HL-60 (cell line): ENCODE measurements around the gene WDPCP.

Experiments
- DNase-seq, 2 experiments: peaks; one replicate each; pipeline ENCODE4 v3.0.0-alpha.2; 2010 to 2020; ENCODE audit warnings: low read depth in 1 of 2, low spot score in 1 of 2
- H3K27ac ChIP-seq: fragments of 250-450 bp; sonication (Bioruptor Pico); replicated peaks from 2 replicates; pipeline ENCODE4 v1.5.1; 2020; ENCODE audit warnings: mild to moderate bottlenecking, moderate library complexity
- H3K27me3 ChIP-seq: fragments of 250-450 bp; sonication (Bioruptor Pico); 2 replicates; pipeline ENCODE4 v1.5.1; 2021; ENCODE audit warnings: mild to moderate bottlenecking, moderate library complexity; ENCODE audit not compliant: insufficient read depth, poor library complexity, severe bottlenecking
- H3K4me3 ChIP-seq: replicated peaks from 2 replicates; pipeline ENCODE4 v1.5.1; 2011; ENCODE audit warnings: mild to moderate bottlenecking, control low read depth, low read length; ENCODE audit not compliant: insufficient read depth
- CTCF ChIP-seq: IDR thresholded peaks from one replicate; pipeline ENCODE4 v1.5.1; 2011; ENCODE audit warnings: low read length, control low read depth, inconsistent platforms; ENCODE audit not compliant: insufficient read depth
- GABPA ChIP-seq: IDR thresholded peaks from 2 replicates; pipeline ENCODE4 v1.6.1; 2012; ENCODE audit warnings: low read depth
- POLR2AphosphoS5 ChIP-seq: IDR thresholded peaks from 2 replicates; pipeline ENCODE4 v1.6.1; 2012; ENCODE audit warnings: low read depth
- REST ChIP-seq: IDR thresholded peaks from 2 replicates; pipeline ENCODE4 v1.6.1; 2012; ENCODE audit warnings: low read depth; ENCODE audit not compliant: insufficient replicate concordance
- SPI1 ChIP-seq: IDR thresholded peaks from 2 replicates; pipeline ENCODE4 v1.6.1; 2012; ENCODE audit warnings: low read depth, mild to moderate bottlenecking, borderline replicate concordance

The WDPCP gene

GRCh38 chr2:63132020-63132419, 456.3 kb downstream of the WDPCP start:
- no peak for TF ChIP-seq GABPA
- TF ChIP-seq POLR2AphosphoS5 = no peak
- TF ChIP-seq SPI1 = no peak
- TF ChIP-seq CTCF = no peak
- no peak for TF ChIP-seq REST
- no peaks in the 10 kb centered on the region for H3K27me3 ChIP-seq
- no peak overlapping the region for H3K4me3 ChIP-seq
- no peak overlapping the region for H3K27ac ChIP-seq
- DNase-seq = no peak

- peak in 1 of 2 experiments; percentile 8 for DNase-seq
- H3K27ac ChIP-seq = no peak overlapping the region
- H3K4me3 ChIP-seq = no peak overlapping the region
- TF ChIP-seq REST (no peak), SPI1 (no peak), GABPA (no peak), POLR2AphosphoS5 (no peak), CTCF (no peak)
- no peaks in the 10 kb centered on the region for H3K27me3 ChIP-seq
These were observed 457.1 kb downstream of the WDPCP start for GRCh38 chr2:63131196-63131595.

GRCh38 chr2:63127594-63127993, 460.7 kb downstream of the WDPCP start:
- Histone ChIP-seq H3K27me3 (no peaks in the 10 kb centered on the region), H3K27ac (no peak overlapping the region), H3K4me3 (no peak overlapping the region)
- peak; percentile 76 for TF ChIP-seq SPI1
- no peak for TF ChIP-seq POLR2AphosphoS5
- TF ChIP-seq GABPA = no peak
- TF ChIP-seq CTCF = no peak
- no peak for DNase-seq

GRCh38 chr2:63124850-63125249, 463.4 kb downstream of the WDPCP start:
- no peak for DNase-seq
- no peak overlapping the region for H3K4me3 ChIP-seq
- H3K27ac ChIP-seq = no peak overlapping the region
- TF ChIP-seq GABPA (no peak), REST (no peak), POLR2AphosphoS5 (no peak), SPI1 (no peak), CTCF (no peak)
- no peaks in the 10 kb centered on the region for H3K27me3 ChIP-seq
